ENCODE data around the gene NOTCH1.

Gene NOTCH1

GRCh38 chr9:136535070-136535469, 10.8 kb downstream of the NOTCH1 start:
- Histone ChIP-seq H3K4me2 (ENCODE audit: low read length) (no peak overlapping the region), H3K36me3 (replicated peaks; ENCODE audit: low read depth, low read length) (peaks cover 21% of the 10 kb centered on the region), H3K79me2 (ENCODE audit: low read length) (peaks cover 72% of the 10 kb centered on the region), H4K20me1 (ENCODE audit: insufficient read depth, low read length) (peaks cover 98% of the 10 kb centered on the region), H3K4me1 (ENCODE audit: low read length) (peaks cover 32% of the 10 kb centered on the region), H3K9ac (ENCODE audit: low read length) (no peak overlapping the region), H3K27me3 (ENCODE audit: low read depth, low read length) (no peaks in the 10 kb centered on the region), H3K27ac (ENCODE audit: low read length) (no peak overlapping the region), H3K9me3 (ENCODE audit: insufficient read depth, low read length) (no peaks in the 10 kb centered on the region), H2AFZ (ENCODE audit: low read depth, low read length) (no peak overlapping the region), H3K4me3 (ENCODE audit: low read length) (no peak overlapping the region)
- TF ChIP-seq EZH2phosphoT487 (IDR thresholded peaks at IDR 0.05; ENCODE audit: low read depth) (no peak), CTCF (IDR thresholded peaks at IDR 0.05; ENCODE audit: low read depth, low read length) (no peak)

GRCh38 chr9:136534366-136534765, 11.5 kb downstream of the NOTCH1 start:
- Histone ChIP-seq H3K79me2 (ENCODE audit: low read length) (peaks cover 70% of the 10 kb centered on the region), H3K27me3 (ENCODE audit: low read depth, low read length) (no peaks in the 10 kb centered on the region), H2AFZ (ENCODE audit: low read depth, low read length) (no peak overlapping the region), H3K4me1 (ENCODE audit: low read length) (peaks cover 25% of the 10 kb centered on the region), H3K4me2 (ENCODE audit: low read length) (no peak overlapping the region), H3K36me3 (replicated peaks; ENCODE audit: low read depth, low read length) (peaks cover 21% of the 10 kb centered on the region), H3K27ac (ENCODE audit: low read length) (no peak overlapping the region), H3K9me3 (ENCODE audit: insufficient read depth, low read length) (no peaks in the 10 kb centered on the region), H3K4me3 (ENCODE audit: low read length) (no peak overlapping the region), H4K20me1 (ENCODE audit: insufficient read depth, low read length) (peaks cover 98% of the 10 kb centered on the region), H3K9ac (ENCODE audit: low read length) (no peak overlapping the region)
- TF ChIP-seq EZH2phosphoT487 (IDR thresholded peaks at IDR 0.05; ENCODE audit: low read depth) (no peak), CTCF (IDR thresholded peaks at IDR 0.05; ENCODE audit: low read depth, low read length) (no peak)

- H3K79me2 ChIP-seq (ENCODE audit: low read length): peaks cover 70% of the 10 kb centered on the region
- no peaks in the 10 kb centered on the region for H3K9me3 ChIP-seq (ENCODE audit: insufficient read depth, low read length)
- H3K9ac ChIP-seq (ENCODE audit: low read length): no peak overlapping the region
- no peak overlapping the region for H2AFZ ChIP-seq (ENCODE audit: low read depth, low read length)
- H3K4me3 ChIP-seq (ENCODE audit: low read length): no peak overlapping the region
- TF ChIP-seq CTCF (IDR thresholded peaks at IDR 0.05; ENCODE audit: low read depth, low read length) (no peak), EZH2phosphoT487 (IDR thresholded peaks at IDR 0.05; ENCODE audit: low read depth) (no peak)
- H4K20me1 ChIP-seq (ENCODE audit: insufficient read depth, low read length): peaks cover 98% of the 10 kb centered on the region
- H3K36me3 ChIP-seq (replicated peaks; ENCODE audit: low read depth, low read length): peaks cover 18% of the 10 kb centered on the region
- H3K27me3 ChIP-seq (ENCODE audit: low read depth, low read length): no peaks in the 10 kb centered on the region
- H3K4me1 ChIP-seq (ENCODE audit: low read length): peaks cover 22% of the 10 kb centered on the region
- H3K27ac ChIP-seq (ENCODE audit: low read length): no peak overlapping the region
- H3K4me2 ChIP-seq (ENCODE audit: low read length): 0 out of 2 replicates have a peak overlapping the region, but pooled peaks have one; percentile 10
Observed at GRCh38 chr9:136533775-136534157, 12.1 kb downstream of the NOTCH1 start.

- H3K27me3 ChIP-seq (ENCODE audit: low read depth, low read length): no peaks in the 10 kb centered on the region
- peaks cover 26% of the 10 kb centered on the region for H3K4me1 ChIP-seq (ENCODE audit: low read length)
- no peak overlapping the region for H3K9ac ChIP-seq (ENCODE audit: low read length)
- no peak overlapping the region for H2AFZ ChIP-seq (ENCODE audit: low read depth, low read length)
- H4K20me1 ChIP-seq (ENCODE audit: insufficient read depth, low read length): peaks cover 96% of the 10 kb centered on the region
- peak overlapping the region; percentile 10; the same call in 1 of the 2 replicates for H3K4me2 ChIP-seq (ENCODE audit: low read length)
- TF ChIP-seq EZH2phosphoT487 (IDR thresholded peaks at IDR 0.05; ENCODE audit: low read depth): no peak
- no peak for TF ChIP-seq CTCF (IDR thresholded peaks at IDR 0.05; ENCODE audit: low read depth, low read length)
- peaks cover 67% of the 10 kb centered on the region for H3K79me2 ChIP-seq (ENCODE audit: low read length)
- H3K9me3 ChIP-seq (ENCODE audit: insufficient read depth, low read length): no peaks in the 10 kb centered on the region
- H3K27ac ChIP-seq (ENCODE audit: low read length): no peak overlapping the region
- H3K36me3 ChIP-seq (replicated peaks; ENCODE audit: low read depth, low read length): peaks cover 12% of the 10 kb centered on the region
- no peak overlapping the region for H3K4me3 ChIP-seq (ENCODE audit: low read length)
Observed at GRCh38 chr9:136532799-136533774, 12.8 kb downstream of the NOTCH1 start.
